Astrocyte (in vitro differentiated cells and primary cell): ENCODE results near the gene RPS3.

Experiments
- CTCF ChIP-seq: IDR thresholded peaks from 2 replicates; pipeline ENCODE4 v1.5.1; 2011; ENCODE audit warnings: low read depth, mild to moderate bottlenecking, inconsistent platforms, low read length, moderate library complexity; ENCODE audit not compliant: insufficient read depth
- EZH2 ChIP-seq: IDR thresholded peaks from 2 replicates; pipeline ENCODE4 v1.6.1; 2012; ENCODE audit warnings: mild to moderate bottlenecking, low read length, inconsistent platforms; ENCODE audit not compliant: insufficient read depth

- TF ChIP-seq CTCF: no peak
- no peak for TF ChIP-seq EZH2
These were observed 36.2 kb downstream of the RPS3 start for GRCh38 chr11:75435571-75435925.
